Measurements from ENCODE around the gene VAT1L.
"Not testable (repeated sequence)": the region's sequence is repeated elsewhere in the genome, so short reads cannot be mapped to it uniquely, and the experiment has no call there.

The VAT1L gene

GRCh38 chr16:77946823-77947222, 158.5 kb downstream of the VAT1L start:
- Histone ChIP-seq H3K36me3 (ENCODE audit: insufficient read depth, low read length) (no peaks in the 10 kb centered on the region), H3K9ac (ENCODE audit: low read depth, low read length) (no peak overlapping the region), H3K79me2 (ENCODE audit: insufficient read depth, low read length) (no peaks in the 10 kb centered on the region), H3K27me3 (ENCODE audit: insufficient read depth, low read length, poor library complexity) (no peaks in the 10 kb centered on the region), H3K9me3 (ENCODE audit: insufficient read depth, low read length, severe bottlenecking) (no peaks in the 10 kb centered on the region), H3K4me1 (ENCODE audit: insufficient read depth, low read length) (no peaks in the 10 kb centered on the region), H3K4me3 (ENCODE audit: low read depth in 1 of 2, low read length in 2 of 2) (no peak overlapping the region), H3K27ac (ENCODE audit: low read length) (no peak overlapping the region), H2AFZ (ENCODE audit: low read depth, low read length) (no peak overlapping the region), H3K4me2 (ENCODE audit: insufficient read depth, low read length) (no peak overlapping the region), H4K20me1 (ENCODE audit: insufficient read depth, low read length) (no peaks in the 10 kb centered on the region)
- ATAC-seq (ENCODE audit: insufficient read depth, low read depth) = no peak
- TF ChIP-seq, protein P1, sequence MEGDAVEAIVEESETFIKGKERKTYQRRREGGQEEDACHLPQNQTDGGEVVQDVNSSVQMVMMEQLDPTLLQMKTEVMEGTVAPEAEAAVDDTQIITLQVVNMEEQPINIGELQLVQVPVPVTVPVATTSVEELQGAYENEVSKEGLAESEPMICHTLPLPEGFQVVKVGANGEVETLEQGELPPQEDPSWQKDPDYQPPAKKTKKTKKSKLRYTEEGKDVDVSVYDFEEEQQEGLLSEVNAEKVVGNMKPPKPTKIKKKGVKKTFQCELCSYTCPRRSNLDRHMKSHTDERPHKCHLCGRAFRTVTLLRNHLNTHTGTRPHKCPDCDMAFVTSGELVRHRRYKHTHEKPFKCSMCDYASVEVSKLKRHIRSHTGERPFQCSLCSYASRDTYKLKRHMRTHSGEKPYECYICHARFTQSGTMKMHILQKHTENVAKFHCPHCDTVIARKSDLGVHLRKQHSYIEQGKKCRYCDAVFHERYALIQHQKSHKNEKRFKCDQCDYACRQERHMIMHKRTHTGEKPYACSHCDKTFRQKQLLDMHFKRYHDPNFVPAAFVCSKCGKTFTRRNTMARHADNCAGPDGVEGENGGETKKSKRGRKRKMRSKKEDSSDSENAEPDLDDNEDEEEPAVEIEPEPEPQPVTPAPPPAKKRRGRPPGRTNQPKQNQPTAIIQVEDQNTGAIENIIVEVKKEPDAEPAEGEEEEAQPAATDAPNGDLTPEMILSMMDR (IDR thresholded peaks at IDR 0.05; ENCODE audit: borderline replicate concordance, extremely low read depth, low read length, poor library complexity, severe bottlenecking) = no peak
- TF ChIP-seq EZH2 (IDR thresholded peaks at IDR 0.05; ENCODE audit: borderline replicate concordance, low read depth, low read length, severe bottlenecking) = no peak
- DNase-seq = no peak

DNA sequence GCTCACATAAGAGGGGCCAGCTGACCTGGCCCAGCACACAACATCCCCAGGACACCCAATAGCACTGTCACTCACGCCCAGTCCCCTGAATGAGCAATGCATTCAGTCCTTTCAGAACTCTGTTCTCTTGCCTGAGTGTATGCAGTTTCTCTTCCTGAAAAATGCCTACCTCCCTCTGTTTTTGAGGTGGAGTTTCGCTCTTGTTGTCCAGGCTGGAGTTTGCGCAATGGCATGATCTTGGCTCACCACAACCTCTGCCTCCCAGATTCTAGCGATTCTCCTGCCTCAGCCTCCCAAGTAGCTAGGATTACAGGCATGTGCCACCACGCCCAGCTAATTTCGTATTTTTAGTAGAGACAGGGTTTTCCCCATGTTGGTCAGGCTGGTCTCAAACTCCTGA, 159.2 kb downstream of the VAT1L start:
- H2AFZ ChIP-seq (ENCODE audit: low read depth, low read length); H3K79me2 ChIP-seq (ENCODE audit: insufficient read depth, low read length); ATAC-seq (ENCODE audit: insufficient read depth, low read depth); H3K4me3 ChIP-seq (ENCODE audit: low read depth in 1 of 2, low read length in 2 of 2); H3K27ac ChIP-seq (ENCODE audit: low read length); H3K4me1 ChIP-seq (ENCODE audit: insufficient read depth, low read length); H3K36me3 ChIP-seq (ENCODE audit: insufficient read depth, low read length); H3K27me3 ChIP-seq (ENCODE audit: insufficient read depth, low read length, poor library complexity); H4K20me1 ChIP-seq (ENCODE audit: insufficient read depth, low read length); H3K4me2 ChIP-seq (ENCODE audit: insufficient read depth, low read length); H3K9ac ChIP-seq (ENCODE audit: low read depth, low read length); H3K9me3 ChIP-seq (ENCODE audit: insufficient read depth, low read length, severe bottlenecking); DNase-seq: not testable (repeated sequence)

DNA sequence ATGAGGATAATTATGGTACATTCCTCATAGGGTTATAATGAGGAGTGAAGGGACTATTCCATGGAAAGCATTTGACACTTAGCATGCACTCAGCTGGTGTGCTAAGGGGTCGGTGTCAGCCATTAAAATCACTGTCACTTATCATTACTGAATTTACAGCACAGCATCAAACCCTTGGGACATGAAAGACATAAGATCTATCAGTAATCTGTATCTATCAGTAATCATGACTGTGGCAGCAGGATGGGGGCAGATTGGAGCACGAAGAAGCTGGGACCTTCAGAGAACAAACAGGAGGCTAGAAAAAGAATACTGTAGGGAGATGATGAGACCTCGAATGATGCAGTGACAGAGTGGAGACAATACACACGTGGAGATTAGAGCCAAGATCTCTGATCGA, 160.5 kb downstream of the VAT1L start:
- no peak overlapping the region for H3K4me3 ChIP-seq (ENCODE audit: low read depth in 1 of 2, low read length in 2 of 2)
- no peak overlapping the region for H3K9ac ChIP-seq (ENCODE audit: low read depth, low read length)
- no peak for DNase-seq

DNA sequence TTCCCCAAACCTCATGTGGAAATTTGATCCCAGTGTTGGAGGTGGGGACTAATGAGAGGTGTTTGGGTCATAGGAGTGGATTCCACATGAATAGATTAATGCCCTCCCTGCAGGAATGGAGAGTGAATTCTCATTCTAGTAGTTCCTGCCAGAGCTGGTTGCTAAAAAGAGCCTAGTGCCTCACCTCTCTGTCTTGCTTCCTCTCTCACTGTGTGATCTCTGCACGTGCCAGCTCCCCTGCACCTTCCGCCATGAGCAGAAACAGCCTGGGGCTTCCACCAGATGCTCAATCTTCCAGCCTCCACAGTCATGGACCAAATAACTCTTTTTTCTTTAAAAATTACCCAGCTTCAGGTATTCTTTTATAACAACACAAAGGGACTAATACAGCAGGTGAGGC, 161.1 kb downstream of the VAT1L start:
- Histone ChIP-seq H3K4me3 (ENCODE audit: low read depth in 1 of 2, low read length in 2 of 2) (no peak overlapping the region), H3K79me2 (ENCODE audit: insufficient read depth, low read length) (no peaks in the 10 kb centered on the region), H3K36me3 (ENCODE audit: insufficient read depth, low read length) (no peaks in the 10 kb centered on the region), H3K27ac (ENCODE audit: low read length) (no peak overlapping the region), H2AFZ (ENCODE audit: low read depth, low read length) (no peak overlapping the region), H4K20me1 (ENCODE audit: insufficient read depth, low read length) (no peaks in the 10 kb centered on the region), H3K27me3 (ENCODE audit: insufficient read depth, low read length, poor library complexity) (no peaks in the 10 kb centered on the region), H3K4me2 (ENCODE audit: insufficient read depth, low read length) (no peak overlapping the region), H3K9me3 (ENCODE audit: insufficient read depth, low read length, severe bottlenecking) (no peaks in the 10 kb centered on the region), H3K4me1 (ENCODE audit: insufficient read depth, low read length) (no peaks in the 10 kb centered on the region), H3K9ac (ENCODE audit: low read depth, low read length) (no peak overlapping the region)
- ATAC-seq (ENCODE audit: insufficient read depth, low read depth) = no peak
- TF ChIP-seq EZH2 (IDR thresholded peaks at IDR 0.05; ENCODE audit: borderline replicate concordance, low read depth, low read length, severe bottlenecking) = no peak
- TF ChIP-seq, protein P1 (IDR thresholded peaks at IDR 0.05; ENCODE audit: borderline replicate concordance, extremely low read depth, low read length, poor library complexity, severe bottlenecking) = no peak
- no peak for DNase-seq

More for the DNA sequence above, 160.5 kb downstream of the VAT1L start:
- Histone ChIP-seq H3K27ac (ENCODE audit: low read length) (no peak overlapping the region), H3K79me2 (ENCODE audit: insufficient read depth, low read length) (no peaks in the 10 kb centered on the region), H3K9me3 (ENCODE audit: insufficient read depth, low read length, severe bottlenecking) (no peaks in the 10 kb centered on the region), H3K27me3 (ENCODE audit: insufficient read depth, low read length, poor library complexity) (no peaks in the 10 kb centered on the region), H2AFZ (ENCODE audit: low read depth, low read length) (no peak overlapping the region), H3K4me2 (ENCODE audit: insufficient read depth, low read length) (no peak overlapping the region), H3K4me1 (ENCODE audit: insufficient read depth, low read length) (no peaks in the 10 kb centered on the region), H3K36me3 (ENCODE audit: insufficient read depth, low read length) (no peaks in the 10 kb centered on the region), H4K20me1 (ENCODE audit: insufficient read depth, low read length) (no peaks in the 10 kb centered on the region)
- TF ChIP-seq, protein P1 (IDR thresholded peaks at IDR 0.05; ENCODE audit: borderline replicate concordance, extremely low read depth, low read length, poor library complexity, severe bottlenecking) = no peak
- TF ChIP-seq EZH2 (IDR thresholded peaks at IDR 0.05; ENCODE audit: borderline replicate concordance, low read depth, low read length, severe bottlenecking) = no peak
- no peak for ATAC-seq (ENCODE audit: insufficient read depth, low read depth)
